HFFc6 (cell line): ENCODE measurements around the gene MSI2. TPM values are rescaled to one million over a fixed set of nuclear protein-coding genes. Genes with fewer than 3 reads are reported as not detected.

Source experiments
- DNase-seq: peaks from one replicate; pipeline ENCODE4 v3.0.0-alpha.2; 2018
- H3K27ac Mint-ChIP-seq: 2 replicates; pipeline ENCODE4 v1.8.0; 2020; ENCODE audit warnings: mild to moderate bottlenecking, mixed read lengths
- H3K27me3 Mint-ChIP-seq: 2 replicates; pipeline ENCODE4 v1.8.0; 2021; ENCODE audit warnings: mild to moderate bottlenecking, moderate library complexity, mixed read lengths; ENCODE audit not compliant: insufficient read depth
- H3K36me3 Mint-ChIP-seq: 2 replicates; pipeline ENCODE4 v1.8.0; 2021; ENCODE audit warnings: low read depth, mixed read lengths
- H3K4me1 Mint-ChIP-seq: 2 replicates; pipeline ENCODE4 v1.8.0; 2020; ENCODE audit warnings: low read depth, mixed read lengths
- H3K4me3 Mint-ChIP-seq: 2 replicates; pipeline ENCODE4 v1.8.0; 2020; ENCODE audit warnings: mild to moderate bottlenecking, moderate library complexity, mixed read lengths
- H3K9me3 Mint-ChIP-seq: 2 replicates; pipeline ENCODE4 v1.8.0; 2020; ENCODE audit warnings: mild to moderate bottlenecking, mixed read lengths
- total RNA-seq, 6 experiments: library from RNA; stranded (reverse); fragmentation: NEBNext Ultra II Directional; extraction: Animal tissue kit (Norgen Biotek cat#: 25700); gene quantifications; 2 replicates in 1 of 6; 3 replicates in 5 of 6; pipeline ENCODE4 v1.2.3, GENCODE V29; 2021
- TF ChIP-seq, protein P1 (sequence below): fragments of 200-600 bp; sonication (generic); IDR thresholded peaks from 2 replicates; pipeline ENCODE4 v1.5.0; 2021; ENCODE audit warnings: antibody characterized with exemption, mild to moderate bottlenecking

The MSI2 gene
- total RNA-seq, 6 experiments from 2014 or later: 53.5 to 71.7 (median 55.0) TPM

DNA sequence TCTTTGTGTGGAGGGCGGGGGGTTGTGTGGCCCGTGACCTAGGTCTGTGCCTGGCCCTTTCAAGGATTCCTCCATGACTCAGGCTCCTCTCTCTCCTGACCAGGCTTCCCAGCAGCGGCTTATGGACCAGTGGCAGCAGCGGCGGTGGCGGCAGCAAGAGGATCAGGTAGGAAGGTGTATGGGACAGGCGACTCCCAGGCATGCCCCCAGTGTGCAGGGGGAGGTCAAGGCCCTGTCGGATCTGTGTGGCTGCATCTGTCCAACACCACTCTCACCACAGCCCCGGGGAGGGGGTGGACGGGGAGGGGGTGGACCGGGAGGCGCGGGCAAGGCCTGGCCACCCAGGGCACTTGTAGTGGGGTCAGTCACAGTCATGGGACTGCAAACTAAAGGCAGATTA, 395.7 kb downstream of the MSI2 start:
- no peak for DNase-seq
- Mint-ChIP-seq H3K4me3 (no peak overlapping the region), H3K9me3 (no peaks in the 10 kb centered on the region), H3K4me1 (no peaks in the 10 kb centered on the region), H3K36me3 (peaks cover 10% of the 10 kb centered on the region; the same call in 1 of the 2 replicates), H3K27me3 (no peaks in the 10 kb centered on the region), H3K27ac (no peak overlapping the region)
- TF ChIP-seq, protein P1, sequence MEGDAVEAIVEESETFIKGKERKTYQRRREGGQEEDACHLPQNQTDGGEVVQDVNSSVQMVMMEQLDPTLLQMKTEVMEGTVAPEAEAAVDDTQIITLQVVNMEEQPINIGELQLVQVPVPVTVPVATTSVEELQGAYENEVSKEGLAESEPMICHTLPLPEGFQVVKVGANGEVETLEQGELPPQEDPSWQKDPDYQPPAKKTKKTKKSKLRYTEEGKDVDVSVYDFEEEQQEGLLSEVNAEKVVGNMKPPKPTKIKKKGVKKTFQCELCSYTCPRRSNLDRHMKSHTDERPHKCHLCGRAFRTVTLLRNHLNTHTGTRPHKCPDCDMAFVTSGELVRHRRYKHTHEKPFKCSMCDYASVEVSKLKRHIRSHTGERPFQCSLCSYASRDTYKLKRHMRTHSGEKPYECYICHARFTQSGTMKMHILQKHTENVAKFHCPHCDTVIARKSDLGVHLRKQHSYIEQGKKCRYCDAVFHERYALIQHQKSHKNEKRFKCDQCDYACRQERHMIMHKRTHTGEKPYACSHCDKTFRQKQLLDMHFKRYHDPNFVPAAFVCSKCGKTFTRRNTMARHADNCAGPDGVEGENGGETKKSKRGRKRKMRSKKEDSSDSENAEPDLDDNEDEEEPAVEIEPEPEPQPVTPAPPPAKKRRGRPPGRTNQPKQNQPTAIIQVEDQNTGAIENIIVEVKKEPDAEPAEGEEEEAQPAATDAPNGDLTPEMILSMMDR: no peak

DNA sequence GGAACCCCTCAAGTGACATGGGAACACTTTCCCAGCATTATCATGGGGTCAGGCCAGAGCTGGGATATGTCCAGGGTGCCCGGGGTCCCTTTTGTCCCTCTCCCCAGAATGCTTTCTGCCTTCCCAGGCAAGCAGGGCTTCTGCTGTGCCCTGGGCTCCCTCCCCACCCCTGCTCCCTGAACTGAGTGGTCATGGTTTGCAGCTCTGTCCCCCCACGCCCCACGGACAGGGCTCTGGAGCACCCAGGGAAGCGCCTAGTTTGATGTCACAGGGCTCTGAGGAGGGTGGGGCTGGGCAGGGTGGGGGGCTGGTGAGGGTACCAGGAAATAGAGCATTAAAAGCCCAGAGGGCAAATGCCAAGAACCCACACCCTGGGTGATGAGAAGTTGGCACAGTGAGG, 396.5 kb downstream of the MSI2 start:
- peaks cover 10% of the 10 kb centered on the region; the same call in 1 of the 2 replicates for H3K36me3 Mint-ChIP-seq
- no peak for DNase-seq
- H3K27ac Mint-ChIP-seq: no peak overlapping the region
- no peak overlapping the region for H3K4me3 Mint-ChIP-seq
- no peaks in the 10 kb centered on the region for H3K4me1 Mint-ChIP-seq
- no peaks in the 10 kb centered on the region for H3K9me3 Mint-ChIP-seq
- no peaks in the 10 kb centered on the region for H3K27me3 Mint-ChIP-seq
- TF ChIP-seq, protein P1: no peak

DNA sequence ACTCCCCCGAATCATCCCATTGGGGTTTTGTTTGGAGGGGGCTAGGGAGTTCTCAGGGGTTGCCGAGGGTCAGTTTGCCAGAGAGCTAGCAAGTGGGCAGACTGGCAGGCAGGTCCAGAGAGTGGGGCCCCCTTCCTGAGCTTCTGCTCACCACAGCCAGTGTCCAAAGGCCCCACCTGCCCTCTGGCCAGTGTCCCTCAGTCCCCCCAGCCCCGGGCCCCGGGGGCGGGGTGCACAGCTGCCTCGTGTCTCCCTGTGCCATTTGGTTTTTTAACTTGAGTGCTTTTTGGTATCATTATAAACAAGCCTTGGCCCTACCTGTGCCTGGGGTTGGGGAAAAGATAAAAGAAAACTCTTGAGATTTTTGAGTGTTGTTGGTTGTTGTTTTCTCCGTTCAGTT, 397.0 kb downstream of the MSI2 start:
- H3K4me1 Mint-ChIP-seq: no peaks in the 10 kb centered on the region
- no peak overlapping the region for H3K4me3 Mint-ChIP-seq
- peaks cover 10% of the 10 kb centered on the region; the same call in 1 of the 2 replicates for H3K36me3 Mint-ChIP-seq
- TF ChIP-seq, protein P1: no peak
- DNase-seq: no peak
- no peaks in the 10 kb centered on the region for H3K9me3 Mint-ChIP-seq
- H3K27me3 Mint-ChIP-seq: no peaks in the 10 kb centered on the region
- H3K27ac Mint-ChIP-seq: no peak overlapping the region

DNA sequence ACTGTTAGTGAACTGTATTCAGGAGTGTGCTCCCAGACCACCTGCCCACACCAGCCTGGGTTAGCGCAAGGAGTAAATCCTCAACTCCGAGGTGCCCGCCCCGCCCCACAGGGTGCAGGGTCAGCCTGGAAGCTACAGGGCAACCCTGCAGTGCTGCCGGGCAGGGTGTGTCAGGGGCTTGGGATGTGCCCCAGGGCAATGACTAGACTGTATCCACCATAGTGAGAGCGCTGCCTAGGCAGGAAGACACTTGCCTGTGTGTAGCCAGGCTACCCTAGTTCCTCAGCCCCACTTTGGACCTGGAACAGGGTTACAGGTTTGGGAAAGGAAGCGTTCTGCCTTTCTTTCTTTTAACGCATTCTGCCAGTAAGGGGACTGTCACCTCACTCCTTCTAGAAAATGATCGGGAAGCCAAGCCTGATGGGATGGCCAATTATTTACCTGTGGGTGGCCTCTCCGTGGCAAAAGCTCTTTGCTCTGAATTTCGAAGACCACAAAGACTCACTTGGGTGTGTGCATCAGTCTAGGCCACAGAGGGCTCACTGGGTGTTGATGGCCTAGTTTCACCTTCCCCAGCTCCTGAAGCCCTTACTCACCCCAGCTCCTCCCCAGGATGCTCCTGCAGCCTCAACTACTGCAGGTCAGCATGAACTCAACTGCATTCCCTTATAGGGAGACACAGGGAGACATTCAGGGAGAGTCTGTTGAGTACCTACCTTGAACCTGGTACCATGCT, 397.9 kb downstream of the MSI2 start:
- Mint-ChIP-seq H3K27me3 (no peaks in the 10 kb centered on the region), H3K27ac (no peak overlapping the region), H3K9me3 (no peaks in the 10 kb centered on the region), H3K36me3 (peaks cover 10% of the 10 kb centered on the region; the same call in 1 of the 2 replicates), H3K4me1 (no peaks in the 10 kb centered on the region), H3K4me3 (no peak overlapping the region)
- TF ChIP-seq, protein P1: no peak
- DNase-seq: no peak

DNA sequence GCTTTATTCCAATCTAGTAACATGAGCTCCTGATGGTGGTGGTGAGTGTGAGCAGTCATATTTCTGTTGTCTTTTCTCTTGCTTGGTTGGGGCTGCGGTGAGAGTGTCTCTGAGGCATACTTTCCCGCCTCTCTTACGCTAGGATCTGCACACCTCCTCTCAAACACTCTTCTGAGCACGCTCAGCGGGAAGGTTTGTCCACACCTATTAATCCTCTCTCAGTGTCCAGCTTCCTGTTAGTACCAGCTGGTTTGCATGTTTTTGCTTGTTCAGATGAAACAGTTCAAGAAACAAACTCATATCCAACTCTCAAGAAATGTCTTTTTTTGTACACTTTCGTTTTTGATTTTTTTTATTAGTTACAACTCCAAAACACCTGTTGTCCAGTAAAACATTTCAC, 399.2 kb downstream of the MSI2 start:
- H3K4me1 Mint-ChIP-seq: peaks cover 2% of the 10 kb centered on the region
- no peak for DNase-seq
- no peaks in the 10 kb centered on the region for H3K27me3 Mint-ChIP-seq
- peaks cover 10% of the 10 kb centered on the region; the same call in 1 of the 2 replicates for H3K36me3 Mint-ChIP-seq
- H3K4me3 Mint-ChIP-seq: no peak overlapping the region
- H3K27ac Mint-ChIP-seq: no peak overlapping the region
- no peaks in the 10 kb centered on the region for H3K9me3 Mint-ChIP-seq
- TF ChIP-seq, protein P1: no peak
